ENCODE results near the gene CPNE8.

GRCh38 chr12:38697289-38697688, 208.1 kb downstream of the CPNE8 start:
- TF ChIP-seq EZH2 (optimal IDR thresholded peaks at IDR 0.05; ENCODE audit: low read depth, low read length) (no peak), CTCF (IDR thresholded peaks at IDR 0.05; ENCODE audit: low read length) (no peak), EZH2phosphoT487 (IDR thresholded peaks at IDR 0.05; ENCODE audit: low read length) (no peak)
